GM23338 (cell line): ENCODE results near the gene ANKH. TPM values are rescaled to one million over a fixed set of nuclear protein-coding genes. Genes with fewer than 3 reads are reported as not detected.

Source experiments
- ATAC-seq: fragments of 200-7000 bp; cut with Tn5 transposase; 3 replicates; pipeline ENCODE4 v1.9.1; 2020
- DNase-seq: peaks from one replicate; pipeline ENCODE4 v3.0.0-alpha.2; 2015; ENCODE audit warnings: low spot score
- H2AFZ ChIP-seq: fragments of 200-600 bp; sonication (generic); 2 replicates; pipeline ENCODE4 v1.8.0; 2016; ENCODE audit warnings: antibody characterized with exemption, mild to moderate bottlenecking, moderate library complexity
- H3F3A ChIP-seq: fragments of 200-600 bp; sonication (generic); replicated peaks from 2 replicates; pipeline ENCODE4 v1.8.0; 2017; ENCODE audit warnings: antibody characterized with exemption, mixed run types, low read depth
- H3K27ac ChIP-seq: fragments of 200-600 bp; sonication (generic); 2 replicates; pipeline ENCODE4 v1.6.1; 2016; ENCODE audit warnings: low read depth
- H3K27me3 ChIP-seq: fragments of 200-600 bp; sonication (generic); 2 replicates; pipeline ENCODE4 v1.8.0; 2016; ENCODE audit warnings: mild to moderate bottlenecking, mixed run types, moderate library complexity; ENCODE audit not compliant: insufficient read depth
- H3K36me3 ChIP-seq: fragments of 200-600 bp; sonication (generic); 2 replicates; pipeline ENCODE4 v1.8.0; 2016; ENCODE audit warnings: mild to moderate bottlenecking; ENCODE audit not compliant: insufficient read depth
- H3K4me1 ChIP-seq: fragments of 200-600 bp; sonication (generic); 2 replicates; pipeline ENCODE4 v1.8.0; 2016; ENCODE audit warnings: mild to moderate bottlenecking, moderate library complexity; ENCODE audit not compliant: insufficient read depth
- H3K4me2 ChIP-seq: fragments of 200-600 bp; sonication (generic); 2 replicates; pipeline ENCODE4 v1.7.1; 2017; ENCODE audit warnings: mixed run types
- H3K4me3 ChIP-seq: fragments of 200-600 bp; sonication (generic); 2 replicates; pipeline ENCODE4 v1.6.1; 2016; ENCODE audit warnings: mixed run types
- H3K79me2 ChIP-seq: fragments of 200-600 bp; sonication (generic); replicated peaks from 2 replicates; pipeline ENCODE4 v1.8.0; 2017; ENCODE audit warnings: mild to moderate bottlenecking; ENCODE audit not compliant: insufficient read depth
- H3K9me2 ChIP-seq: fragments of 200-600 bp; sonication (generic); 2 replicates; pipeline ENCODE4 v1.8.0; 2017; ENCODE audit not compliant: insufficient read depth
- H4K20me1 ChIP-seq: fragments of 200-600 bp; sonication (generic); replicated peaks from 2 replicates; pipeline ENCODE4 v1.8.0; 2017; ENCODE audit warnings: mild to moderate bottlenecking; ENCODE audit not compliant: insufficient read depth
- H3K27ac Mint-ChIP-seq: 2 replicates; pipeline ENCODE4 v1.8.0; 2020; ENCODE audit warnings: inconsistent platforms, mild to moderate bottlenecking, moderate library complexity, mixed read lengths
- H3K27me3 Mint-ChIP-seq: 3 replicates; pipeline ENCODE4 v1.8.0; 2022; ENCODE audit warnings: low read depth, mild to moderate bottlenecking, moderate library complexity, mixed read lengths, inconsistent platforms; ENCODE audit not compliant: insufficient read depth, poor library complexity
- H3K36me3 Mint-ChIP-seq: 3 replicates; pipeline ENCODE4 v1.8.0; 2021; ENCODE audit warnings: low read depth, mild to moderate bottlenecking, inconsistent platforms, moderate library complexity, mixed read lengths
- H3K4me1 Mint-ChIP-seq: 3 replicates; pipeline ENCODE4 v1.8.0; 2020; ENCODE audit warnings: mild to moderate bottlenecking, inconsistent platforms, mixed read lengths
- H3K4me3 Mint-ChIP-seq: 3 replicates; pipeline ENCODE4 v1.8.0; 2021; ENCODE audit warnings: moderate library complexity, mild to moderate bottlenecking, inconsistent platforms, mixed read lengths
- H3K9me3 Mint-ChIP-seq: 3 replicates; pipeline ENCODE4 v1.8.0; 2020; ENCODE audit warnings: moderate library complexity, mild to moderate bottlenecking, inconsistent platforms, mixed read lengths
- CREB1 ChIP-seq: fragments of 250-450 bp; sonication (Bioruptor Pico); IDR thresholded peaks from 2 replicates; pipeline ENCODE4 v1.5.0; 2020; ENCODE audit warnings: low read depth, mild to moderate bottlenecking, moderate library complexity
- EZH2 ChIP-seq: fragments of 200-600 bp; sonication (generic); IDR thresholded peaks from one replicate; pipeline ENCODE4 v1.8.0; 2017; ENCODE audit warnings: antibody characterized with exemption, mild to moderate bottlenecking, low read depth; ENCODE audit not compliant: unreplicated experiment
- JUNB ChIP-seq: IDR thresholded peaks from one replicate; pipeline ENCODE4 v1.6.1; 2016; ENCODE audit warnings: antibody characterized with exemption; ENCODE audit not compliant: unreplicated experiment
- POLR2AphosphoS5 ChIP-seq: IDR thresholded peaks from 2 replicates; pipeline ENCODE4 v1.6.1; 2016; ENCODE audit warnings: antibody characterized with exemption, low read depth
- STAT1 ChIP-seq: IDR thresholded peaks from one replicate; pipeline ENCODE4 v1.6.1; 2016; ENCODE audit warnings: antibody characterized with exemption; ENCODE audit not compliant: unreplicated experiment
- polyA plus RNA-seq: library from polyadenylated mRNA; unstranded; fragments of >200 nt; fragmentation: Nextera tagmentation; extraction: Ambion mirVana; gene quantifications from 2 replicates; pipeline ENCODE4 v1.2.1, GENCODE V29; 2016
- total RNA-seq: library from RNA; depleted of rRNA; stranded (reverse); fragments of >200 nt; shearing (Covaris generic); gene quantifications from 2 replicates; pipeline ENCODE4 v1.2.3, GENCODE V29; 2014
- TF ChIP-seq, protein P1 (sequence below): fragments of 250-450 bp; sonication (Bioruptor Pico); IDR thresholded peaks from 2 replicates; pipeline ENCODE4 v1.5.0; 2020; ENCODE audit warnings: mild to moderate bottlenecking, moderate library complexity

Gene ANKH
- total and polyA plus RNA-seq, 2 experiments from 2014 or later = 5.0 to 6.1 TPM

DNA sequence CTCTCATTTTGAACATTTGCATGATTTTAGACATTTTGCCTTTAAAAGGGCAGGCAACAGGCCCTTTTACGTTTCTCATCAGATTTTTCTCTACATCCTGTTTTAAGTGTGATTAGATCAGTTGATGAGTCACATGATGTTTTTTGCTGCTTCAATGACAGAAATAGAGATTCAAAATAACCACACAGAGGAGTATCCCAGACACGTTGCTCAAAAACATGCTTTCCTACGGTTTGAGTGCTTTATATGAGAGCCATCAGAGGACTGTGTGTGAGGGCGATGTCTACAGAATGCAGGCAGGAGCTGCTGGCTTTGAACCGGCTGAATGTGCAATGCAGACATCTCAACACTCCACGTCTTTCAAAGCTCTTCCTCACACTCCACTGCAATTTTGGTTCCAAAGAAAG, 165.0 kb downstream of the ANKH start (continued):
- TF ChIP-seq, protein P1, sequence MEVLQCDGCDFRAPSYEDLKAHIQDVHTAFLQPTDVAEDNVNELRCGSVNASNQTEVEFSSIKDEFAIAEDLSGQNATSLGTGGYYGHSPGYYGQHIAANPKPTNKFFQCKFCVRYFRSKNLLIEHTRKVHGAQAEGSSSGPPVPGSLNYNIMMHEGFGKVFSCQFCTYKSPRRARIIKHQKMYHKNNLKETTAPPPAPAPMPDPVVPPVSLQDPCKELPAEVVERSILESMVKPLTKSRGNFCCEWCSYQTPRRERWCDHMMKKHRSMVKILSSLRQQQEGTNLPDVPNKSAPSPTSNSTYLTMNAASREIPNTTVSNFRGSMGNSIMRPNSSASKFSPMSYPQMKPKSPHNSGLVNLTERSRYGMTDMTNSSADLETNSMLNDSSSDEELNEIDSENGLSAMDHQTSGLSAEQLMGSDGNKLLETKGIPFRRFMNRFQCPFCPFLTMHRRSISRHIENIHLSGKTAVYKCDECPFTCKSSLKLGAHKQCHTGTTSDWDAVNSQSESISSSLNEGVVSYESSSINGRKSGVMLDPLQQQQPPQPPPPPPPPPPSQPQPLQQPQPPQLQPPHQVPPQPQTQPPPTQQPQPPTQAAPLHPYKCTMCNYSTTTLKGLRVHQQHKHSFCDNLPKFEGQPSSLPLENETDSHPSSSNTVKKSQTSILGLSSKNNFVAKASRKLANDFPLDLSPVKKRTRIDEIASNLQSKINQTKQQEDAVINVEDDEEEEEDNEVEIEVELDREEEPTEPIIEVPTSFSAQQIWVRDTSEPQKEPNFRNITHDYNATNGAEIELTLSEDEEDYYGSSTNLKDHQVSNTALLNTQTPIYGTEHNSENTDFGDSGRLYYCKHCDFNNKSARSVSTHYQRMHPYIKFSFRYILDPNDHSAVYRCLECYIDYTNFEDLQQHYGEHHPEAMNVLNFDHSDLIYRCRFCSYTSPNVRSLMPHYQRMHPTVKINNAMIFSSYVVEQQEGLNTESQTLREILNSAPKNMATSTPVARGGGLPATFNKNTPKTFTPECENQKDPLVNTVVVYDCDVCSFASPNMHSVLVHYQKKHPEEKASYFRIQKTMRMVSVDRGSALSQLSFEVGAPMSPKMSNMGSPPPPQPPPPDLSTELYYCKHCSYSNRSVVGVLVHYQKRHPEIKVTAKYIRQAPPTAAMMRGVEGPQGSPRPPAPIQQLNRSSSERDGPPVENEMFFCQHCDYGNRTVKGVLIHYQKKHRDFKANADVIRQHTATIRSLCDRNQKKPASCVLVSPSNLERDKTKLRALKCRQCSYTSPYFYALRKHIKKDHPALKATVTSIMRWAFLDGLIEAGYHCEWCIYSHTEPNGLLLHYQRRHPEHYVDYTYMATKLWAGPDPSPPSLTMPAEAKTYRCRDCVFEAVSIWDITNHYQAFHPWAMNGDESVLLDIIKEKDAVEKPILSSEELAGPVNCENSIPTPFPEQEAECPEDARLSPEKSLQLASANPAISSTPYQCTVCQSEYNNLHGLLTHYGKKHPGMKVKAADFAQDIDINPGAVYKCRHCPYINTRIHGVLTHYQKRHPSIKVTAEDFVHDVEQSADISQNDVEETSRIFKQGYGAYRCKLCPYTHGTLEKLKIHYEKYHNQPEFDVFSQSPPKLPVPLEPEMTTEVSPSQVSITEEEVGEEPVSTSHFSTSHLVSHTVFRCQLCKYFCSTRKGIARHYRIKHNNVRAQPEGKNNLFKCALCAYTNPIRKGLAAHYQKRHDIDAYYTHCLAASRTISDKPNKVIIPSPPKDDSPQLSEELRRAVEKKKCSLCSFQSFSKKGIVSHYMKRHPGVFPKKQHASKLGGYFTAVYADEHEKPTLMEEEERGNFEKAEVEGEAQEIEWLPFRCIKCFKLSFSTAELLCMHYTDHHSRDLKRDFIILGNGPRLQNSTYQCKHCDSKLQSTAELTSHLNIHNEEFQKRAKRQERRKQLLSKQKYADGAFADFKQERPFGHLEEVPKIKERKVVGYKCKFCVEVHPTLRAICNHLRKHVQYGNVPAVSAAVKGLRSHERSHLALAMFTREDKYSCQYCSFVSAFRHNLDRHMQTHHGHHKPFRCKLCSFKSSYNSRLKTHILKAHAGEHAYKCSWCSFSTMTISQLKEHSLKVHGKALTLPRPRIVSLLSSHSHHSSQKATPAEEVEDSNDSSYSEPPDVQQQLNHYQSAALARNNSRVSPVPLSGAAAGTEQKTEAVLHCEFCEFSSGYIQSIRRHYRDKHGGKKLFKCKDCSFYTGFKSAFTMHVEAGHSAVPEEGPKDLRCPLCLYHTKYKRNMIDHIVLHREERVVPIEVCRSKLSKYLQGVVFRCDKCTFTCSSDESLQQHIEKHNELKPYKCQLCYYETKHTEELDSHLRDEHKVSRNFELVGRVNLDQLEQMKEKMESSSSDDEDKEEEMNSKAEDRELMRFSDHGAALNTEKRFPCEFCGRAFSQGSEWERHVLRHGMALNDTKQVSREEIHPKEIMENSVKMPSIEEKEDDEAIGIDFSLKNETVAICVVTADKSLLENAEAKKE = no peak
- TF ChIP-seq EZH2 = no peak

- no peaks in the 10 kb centered on the region for H3K4me1 Mint-ChIP-seq
- H3K36me3 ChIP-seq = no peaks in the 10 kb centered on the region
- H3K27me3 Mint-ChIP-seq = peaks cover 15% of the 10 kb centered on the region
- no peaks in the 10 kb centered on the region for H3K27me3 ChIP-seq
- H4K20me1 ChIP-seq = no peaks in the 10 kb centered on the region
- H3K27ac Mint-ChIP-seq = no peak overlapping the region
- no peak overlapping the region for H2AFZ ChIP-seq
- DNase-seq (no peak), ATAC-seq (no peak)
- H3F3A ChIP-seq = no peaks in the 10 kb centered on the region
- H3K4me3 ChIP-seq = no peak overlapping the region
- peaks cover 25% of the 10 kb centered on the region for H3K36me3 Mint-ChIP-seq
- no peaks in the 10 kb centered on the region; the same call in 1 of the 2 replicates for H3K4me1 ChIP-seq
- H3K4me2 ChIP-seq = no peak overlapping the region
- no peak overlapping the region for H3K27ac ChIP-seq
- H3K9me3 Mint-ChIP-seq = no peaks in the 10 kb centered on the region
- no peaks in the 10 kb centered on the region for H3K9me2 ChIP-seq
- H3K4me3 Mint-ChIP-seq = no peak overlapping the region
- H3K79me2 ChIP-seq = no peaks in the 10 kb centered on the region
- TF ChIP-seq STAT1 (no peak), CREB1 (CRISPR knock-in tag) (no peak), EZH2 (no peak), JUNB (no peak), POLR2AphosphoS5 (no peak)
- TF ChIP-seq, protein P1 = no peak
Observed at GRCh38 chr5:14705556-14705955, 166.0 kb downstream of the ANKH start.
